ENCODE results near the gene IPO8.

The IPO8 gene

GRCh38 chr12:30695199-30696102, at the start of gene IPO8:
Gene IPO8 (minus strand): TSS chr12:30695869. CDS start chr12:30695647, 222 bp downstream.
- peak; percentile 97 for DNase-seq (ENCODE audit: low read depth, low spot score)

- no peak for DNase-seq (ENCODE audit: low read depth, low spot score)
Observed at GRCh38 chr12:30744321-30744720, 48.7 kb upstream of the IPO8 start.

GRCh38 chr12:30740274-30740673, 44.6 kb upstream of the IPO8 start:
- DNase-seq (ENCODE audit: low read depth, low spot score), result no peak

GRCh38 chr12:30739020-30739419, 43.4 kb upstream of the IPO8 start:
- no peak for DNase-seq (ENCODE audit: low read depth, low spot score)

GRCh38 chr12:30732954-30733637, 37.4 kb upstream of the IPO8 start:
- DNase-seq (ENCODE audit: low read depth, low spot score), result no peak

- DNase-seq (ENCODE audit: low read depth, low spot score), result no peak
Observed at GRCh38 chr12:30730011-30730410, 34.3 kb upstream of the IPO8 start.

- no peak for DNase-seq (ENCODE audit: low read depth, low spot score)
Observed at GRCh38 chr12:30729547-30729946, 33.9 kb upstream of the IPO8 start.

- DNase-seq (ENCODE audit: low read depth, low spot score), result no peak
Observed at GRCh38 chr12:30726647-30727046, 31.0 kb upstream of the IPO8 start.

GRCh38 chr12:30725739-30726138, 30.1 kb upstream of the IPO8 start:
- no peak for DNase-seq (ENCODE audit: low read depth, low spot score)

GRCh38 chr12:30719060-30719459, 23.4 kb upstream of the IPO8 start:
- peak; percentile 79 for DNase-seq (ENCODE audit: low read depth, low spot score)

GRCh38 chr12:30707613-30708342, 12.1 kb upstream of the IPO8 start:
- no peak for DNase-seq (ENCODE audit: low read depth, low spot score)

- DNase-seq (ENCODE audit: low read depth, low spot score), result no peak
Observed at GRCh38 chr12:30706476-30706875, 10.8 kb upstream of the IPO8 start.

GRCh38 chr12:30701056-30701455, 5.4 kb upstream of the IPO8 start:
- DNase-seq (ENCODE audit: low read depth, low spot score), result no peak

GRCh38 chr12:30700216-30700900, 4.7 kb upstream of the IPO8 start:
- DNase-seq (ENCODE audit: low read depth, low spot score), result no peak

GRCh38 chr12:30698346-30698745, 2.7 kb upstream of the IPO8 start:
- DNase-seq (ENCODE audit: low read depth, low spot score), result no peak

- peak; percentile 4 for DNase-seq (ENCODE audit: low read depth, low spot score)
Observed at GRCh38 chr12:30696943-30697342, 1.3 kb upstream of the IPO8 start.

GRCh38 chr12:30696486-30696885, 817 bp upstream of the IPO8 start:
- peak; percentile 14 for DNase-seq (ENCODE audit: low read depth, low spot score)

GRCh38 chr12:30696103-30696408, 387 bp upstream of the IPO8 start:
- no peak for DNase-seq (ENCODE audit: low read depth, low spot score)

- DNase-seq (ENCODE audit: low read depth, low spot score), result peak; percentile 10
Observed at GRCh38 chr12:30694412-30695198, 1.1 kb downstream of the IPO8 start.

- no peak for DNase-seq (ENCODE audit: low read depth, low spot score)
Observed at GRCh38 chr12:30692470-30692869, 3.2 kb downstream of the IPO8 start.
